Left kidney (tissue), 8 donors: Measurements from ENCODE around the gene NDUFAB1. TPM values are rescaled to one million over a fixed set of nuclear protein-coding genes. Genes with fewer than 3 reads are reported as not detected.
"Not testable (repeated sequence)": the region's sequence is repeated elsewhere in the genome, so short reads cannot be mapped to it uniquely, and the experiment has no call there.

Experiments used
- DNase-seq: peaks from one replicate; pipeline ENCODE4 v3.0.0-alpha.2; 2013
- long read RNA-seq, 8 donors: transcript quantifications; one replicate each; lab custom pipeline, GENCODE V29; 2026
- polyA plus RNA-seq: library from polyadenylated mRNA; unstranded; fragments of 120-200 nt; gene quantifications from one replicate; pipeline ENCODE4 v1.2.1, GENCODE V29; 2013; ENCODE audit not compliant: insufficient read length

NDUFAB1 gene
- 87.2 TPM for polyA plus RNA-seq
- long read RNA-seq, donor 1, transcript NDUFAB1-201 (5 exons, 717 nt) = major isoform, 118 of 170 reads
- long read RNA-seq, donor 1, partial matches to known transcripts = 52 of 170 reads
- long read RNA-seq, donor 1, other reads (novel, unspliced or antisense) = 0 of 170 reads
- long read RNA-seq, donor 2, transcript NDUFAB1-201 (5 exons, 717 nt) = major isoform, 79 of 80 reads
- long read RNA-seq, donor 2, partial matches to known transcripts = 0 of 80 reads
- long read RNA-seq, donor 2, other reads (novel, unspliced or antisense) = 0 of 80 reads
- long read RNA-seq, donor 3, transcript NDUFAB1-201 (5 exons, 717 nt) = major isoform, 70 of 70 reads
- long read RNA-seq, donor 3, partial matches to known transcripts = 0 of 70 reads
- long read RNA-seq, donor 3, other reads (novel, unspliced or antisense) = 0 of 70 reads
- long read RNA-seq, donor 4, transcript NDUFAB1-201 (5 exons, 717 nt) = major isoform, 16 of 21 reads
- long read RNA-seq, donor 4, partial matches to known transcripts = 5 of 21 reads
- long read RNA-seq, donor 4, other reads (novel, unspliced or antisense) = 0 of 21 reads
- long read RNA-seq, donor 5, transcript NDUFAB1-201 (5 exons, 717 nt) = major isoform, 171 of 207 reads
- long read RNA-seq, donor 5, partial matches to known transcripts = 34 of 207 reads
- long read RNA-seq, donor 5, other reads (novel, unspliced or antisense) = 0 of 207 reads
- long read RNA-seq, donor 6, transcript NDUFAB1-201 (5 exons, 717 nt) = major isoform, 81 of 120 reads
- long read RNA-seq, donor 6, transcript NDUFAB1-205 (4 exons, 885 nt) = minor isoform, 5 of 120 reads
- long read RNA-seq, donor 6, partial matches to known transcripts = 33 of 120 reads
- long read RNA-seq, donor 6, other reads (novel, unspliced or antisense) = 0 of 120 reads
- long read RNA-seq, donor 7, transcript NDUFAB1-201 (5 exons, 717 nt) = major isoform, 134 of 153 reads
- long read RNA-seq, donor 7, partial matches to known transcripts = 17 of 153 reads
- long read RNA-seq, donor 7, other reads (novel, unspliced or antisense) = 0 of 153 reads
- long read RNA-seq, donor 8, transcript NDUFAB1-201 (5 exons, 717 nt) = major isoform, 33 of 33 reads
- long read RNA-seq, donor 8, partial matches to known transcripts = 0 of 33 reads
- long read RNA-seq, donor 8, other reads (novel, unspliced or antisense) = 0 of 33 reads

GRCh38 chr16:23595951-23596720 is at the start of gene NDUFAB1:
Gene NDUFAB1 (minus strand): TSS chr16:23596316. CDS start chr16:23596290, 26 bp downstream.
- peak; percentile 87 for DNase-seq

GRCh38 chr16:23642246-23642774 is 46.2 kb upstream of the NDUFAB1 start:
- no peak for DNase-seq

DNA sequence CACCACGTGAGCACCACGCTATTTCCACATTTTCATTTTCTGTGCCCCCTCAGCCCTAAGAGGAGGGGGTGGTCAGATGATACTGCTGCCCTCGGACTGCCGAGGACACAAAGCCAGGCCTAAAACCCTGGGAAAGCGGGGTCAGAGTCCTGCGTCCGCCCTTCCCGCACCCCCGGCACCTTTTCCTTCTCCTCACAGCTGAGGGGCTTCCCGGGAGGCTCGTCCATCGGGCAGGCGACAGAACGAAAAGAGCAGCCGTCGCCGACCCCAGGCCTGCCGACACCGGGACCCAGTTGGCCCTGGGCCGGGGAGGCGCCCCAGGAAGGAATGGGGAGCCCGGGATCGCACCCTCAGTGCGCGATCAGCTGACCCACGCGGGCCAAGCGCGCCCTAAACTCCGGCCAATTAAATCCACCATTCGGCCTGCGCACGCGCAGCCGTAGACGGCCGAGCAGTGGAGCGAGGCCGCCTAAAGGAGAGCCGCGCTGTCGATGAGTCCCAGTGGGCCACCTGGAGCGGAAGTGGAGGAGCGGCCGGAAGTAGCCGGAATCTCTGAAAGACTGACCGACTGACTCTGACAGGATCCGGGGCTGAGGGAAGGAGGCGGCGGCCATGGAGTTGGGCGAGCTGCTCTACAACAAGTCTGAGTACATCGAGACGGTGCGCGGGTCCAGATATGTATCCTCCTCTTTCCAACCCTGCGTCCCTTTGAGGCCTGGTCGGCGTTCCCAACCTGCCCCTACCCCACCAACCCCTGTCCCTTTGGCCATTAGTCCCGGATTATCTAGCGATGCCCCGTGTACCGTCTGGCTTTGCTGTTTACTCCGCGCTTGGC is 45.0 kb upstream of the NDUFAB1 start, which contains the start of the genes DCTN5 and PALB2:
Gene DCTN5 (plus strand): TSS at position 536 of the 835 bp plus-strand sequence. CDS start 77 bp downstream, at position 613.
Gene PALB2 (minus strand): TSS at position 380 of the 835 bp plus-strand sequence. CDS start 153 bp downstream, at position 227.
- DNase-seq = peak; percentile 91

GRCh38 chr16:23640615-23640930 is 44.5 kb upstream of the NDUFAB1 start:
- DNase-seq = no peak

DNA sequence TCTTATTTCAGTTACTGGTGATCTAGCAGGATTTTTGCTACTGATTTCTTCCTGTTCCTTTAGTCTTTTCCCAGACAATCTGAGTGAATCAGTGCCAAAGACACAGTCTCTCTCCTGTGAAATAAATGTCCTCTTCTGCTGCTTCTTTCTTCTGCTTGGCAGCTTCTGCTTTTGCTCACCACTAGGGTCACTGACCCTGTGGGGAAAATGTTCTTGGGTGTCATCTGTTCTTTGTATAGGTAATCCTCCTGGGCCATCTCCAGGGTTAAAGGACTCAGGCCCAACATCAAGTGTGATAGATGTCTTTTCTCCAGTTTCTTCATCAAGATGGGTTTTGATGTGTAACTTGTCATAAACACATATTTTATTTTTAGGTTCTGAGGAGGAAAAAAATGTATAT is 39.8 kb upstream of the NDUFAB1 start:
- no peak for DNase-seq

DNA sequence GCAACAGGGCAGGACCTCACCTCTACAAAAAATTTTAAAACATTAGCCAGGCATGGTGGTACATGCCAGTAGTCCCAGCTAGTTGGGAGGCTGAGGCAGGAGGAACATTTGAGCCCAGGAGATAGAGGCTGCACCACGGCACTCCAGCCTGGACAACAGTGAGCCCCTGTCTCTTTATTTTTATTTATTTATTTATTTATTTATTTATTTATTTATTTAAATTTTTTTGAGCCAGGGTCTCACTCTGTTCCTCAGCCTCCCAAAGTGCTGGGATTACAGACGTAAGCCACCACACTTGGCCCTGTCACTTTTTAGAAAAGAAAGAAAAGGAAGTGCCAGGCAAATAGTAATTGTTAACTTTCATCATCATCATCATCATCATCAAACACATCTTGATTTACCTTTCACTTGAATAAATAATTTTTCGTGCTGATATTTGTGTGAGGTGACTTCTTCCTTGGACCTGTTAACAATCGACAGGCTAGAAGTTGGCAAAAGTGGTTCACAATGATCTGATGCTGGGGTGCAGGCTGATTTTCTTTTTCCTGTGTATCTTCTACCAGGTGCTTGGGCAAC is 38.4 kb upstream of the NDUFAB1 start:
- no peak for DNase-seq

GRCh38 chr16:23631874-23632273 is 35.8 kb upstream of the NDUFAB1 start:
- DNase-seq = not testable (repeated sequence)

DNA sequence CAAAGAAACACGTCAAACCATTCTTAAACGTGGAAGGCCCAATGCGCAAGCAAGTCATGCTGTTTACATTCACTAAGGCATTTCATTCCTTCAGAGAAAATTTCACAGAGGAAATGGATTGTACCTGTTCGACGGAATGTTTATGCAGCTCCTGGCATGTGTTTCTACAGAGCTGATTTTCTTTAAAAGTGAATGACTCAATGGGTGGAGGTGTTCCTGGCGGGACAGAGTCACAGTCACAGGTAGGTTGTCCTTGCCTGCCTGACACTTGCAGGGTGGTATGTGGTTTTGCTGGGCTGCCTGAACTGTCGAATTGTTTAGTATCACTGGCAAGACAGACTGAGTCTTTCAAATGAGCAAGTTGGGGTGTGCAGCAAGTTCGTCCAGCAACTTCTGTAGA is 33.4 kb upstream of the NDUFAB1 start:
- DNase-seq = no peak

- no peak for DNase-seq
Observed at GRCh38 chr16:23624092-23624491, 28.0 kb upstream of the NDUFAB1 start.

- DNase-seq = no peak
Observed at GRCh38 chr16:23615805-23616204, 19.7 kb upstream of the NDUFAB1 start.

DNA sequence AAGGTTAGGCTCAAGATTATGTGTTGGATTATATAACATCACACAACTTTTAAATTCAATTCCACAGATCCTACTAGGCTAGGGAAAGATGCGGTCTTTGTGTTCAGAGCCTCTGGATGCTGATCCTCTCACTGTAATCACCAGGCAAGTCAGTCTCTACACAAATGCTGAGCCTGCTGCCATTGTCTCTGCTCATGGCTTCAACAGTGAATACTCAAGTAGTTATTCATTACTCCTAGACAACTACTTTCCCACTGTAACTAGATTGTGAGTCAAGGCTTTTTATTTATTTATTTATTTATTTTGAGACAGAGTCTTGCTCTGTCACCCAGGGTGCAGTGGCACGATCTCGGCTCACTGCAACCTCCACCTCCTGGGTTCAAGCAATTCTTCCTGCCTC is 15.8 kb upstream of the NDUFAB1 start:
- DNase-seq = no peak

GRCh38 chr16:23610905-23611304 is 14.8 kb upstream of the NDUFAB1 start:
- DNase-seq = not testable (repeated sequence)

- no peak for DNase-seq
Observed at GRCh38 chr16:23609929-23610328, 13.8 kb upstream of the NDUFAB1 start.

GRCh38 chr16:23608194-23608593 is 12.1 kb upstream of the NDUFAB1 start:
- no peak for DNase-seq

GRCh38 chr16:23607726-23608125 is 11.6 kb upstream of the NDUFAB1 start:
- no peak for DNase-seq

DNA sequence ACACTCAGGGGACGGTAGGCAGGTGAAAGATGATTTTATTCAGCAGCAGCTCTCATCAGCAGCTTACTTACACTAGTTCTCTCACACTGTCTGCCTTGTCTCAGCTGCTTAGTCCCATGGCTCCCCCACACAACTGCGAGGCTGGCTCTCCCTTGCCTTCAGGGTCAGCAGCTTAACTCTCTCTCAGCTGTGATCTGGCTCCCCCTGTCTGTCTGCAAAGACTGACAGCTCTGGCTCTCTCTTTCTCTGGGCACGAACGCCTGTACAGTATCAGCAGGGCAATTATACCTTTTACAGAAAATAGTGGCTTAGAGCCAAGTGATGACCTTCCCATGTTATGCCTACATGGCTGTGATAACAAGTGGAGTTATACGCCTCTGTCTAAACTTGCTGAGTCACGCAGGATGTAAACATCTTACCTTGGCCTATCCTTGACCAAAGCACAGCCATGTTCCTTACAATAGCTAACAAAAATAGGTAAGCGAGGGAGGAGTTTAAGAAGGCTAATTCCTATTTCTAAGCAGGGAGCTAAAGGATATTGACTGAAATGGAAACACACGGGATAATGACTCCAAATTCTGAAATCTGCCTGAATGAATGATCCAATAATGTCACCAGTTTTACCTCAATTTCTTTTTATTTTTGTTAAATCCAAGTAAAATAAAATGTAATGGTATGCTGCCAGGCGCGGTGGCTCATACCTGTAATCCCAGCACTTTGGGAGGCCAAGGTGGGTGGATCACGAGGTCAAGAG is 1.1 kb upstream of the NDUFAB1 start:
- DNase-seq = no peak

- DNase-seq = peak; percentile 1
Observed at GRCh38 chr16:23595246-23595950, 718 bp downstream of the NDUFAB1 start.

DNA sequence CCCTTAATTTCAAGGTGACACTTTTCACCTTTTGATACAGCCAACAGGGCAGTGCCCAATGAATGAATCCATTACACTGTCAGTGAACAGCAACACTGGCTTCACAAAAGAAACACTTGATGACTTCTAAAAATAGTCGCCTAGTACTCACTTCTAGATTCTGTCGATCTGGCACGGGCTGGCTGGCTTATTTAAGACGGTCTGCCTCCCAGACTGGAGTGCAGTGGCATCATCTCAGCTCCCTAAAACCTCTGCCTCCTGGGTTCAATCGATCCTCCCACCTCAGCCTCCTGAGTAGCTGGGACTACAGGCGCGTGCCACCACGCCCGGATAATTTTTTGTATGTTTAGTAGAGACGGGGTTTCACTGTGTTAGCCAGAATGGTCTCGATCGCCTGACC is 1.9 kb downstream of the NDUFAB1 start:
- DNase-seq = no peak
